Gastroesophageal sphincter (tissue), 3 donors: ENCODE data around the gene CNGA4.

Experiments
- CTCF ChIP-seq, 4 experiments: fragments of 200-600 bp in 2 of 4; fragments of 450-650 bp in 2 of 4; sonication (generic) in 1 of 4; IDR thresholded peaks; one replicate each; pipeline ENCODE4 v1.5.1; 2017 to 2019; ENCODE audit warnings: antibody characterized with exemption in 4 of 4, mild to moderate bottlenecking in 2 of 4, moderate library complexity in 2 of 4
- EP300 ChIP-seq: sonication (generic); formaldehyde crosslinking; IDR thresholded peaks from one replicate; pipeline ENCODE4 v1.6.1; 2017; ENCODE audit warnings: antibody characterized with exemption, mild to moderate bottlenecking
- POLR2A ChIP-seq, 2 donors: fragments of 450-650 bp; IDR thresholded peaks; one replicate each; pipeline ENCODE4 v1.6.1; 2017; ENCODE audit warnings: antibody characterized with exemption in 2 of 2, mild to moderate bottlenecking in 2 of 2, moderate library complexity in 1 of 2

GRCh38 chr11:6251990-6252473, 13.1 kb downstream of the CNGA4 start:
- TF ChIP-seq CTCF (IDR thresholded peaks at IDR 0.05) (no peak), EP300 (peak; percentile 12), POLR2A (IDR thresholded peaks at IDR 0.05) (no peak)
